Inflammatory macrophage treated with lipopolysaccharide for 1 hour (primary cell): ENCODE measurements around the gene RNF187.

Experiments
- DNase-seq, 2 donors: peaks; one replicate each; pipeline ENCODE4 v3.0.0-alpha.2; 2020 to 2022

Gene RNF187

GRCh38 chr1:228511546-228512445 is 24.6 kb downstream of the RNF187 start:
- no peak for DNase-seq

GRCh38 chr1:228512781-228513198 is 25.6 kb downstream of the RNF187 start:
- no peak for DNase-seq

GRCh38 chr1:228513236-228513900 is 26.2 kb downstream of the RNF187 start:
- no peak for DNase-seq

GRCh38 chr1:228514421-228514820 is 27.2 kb downstream of the RNF187 start:
- DNase-seq, result no peak

GRCh38 chr1:228515200-228515834 is 28.1 kb downstream of the RNF187 start:
- DNase-seq, result peak; percentile 21 to 63

- DNase-seq, result no peak
These were observed 30.5 kb downstream of the RNF187 start for GRCh38 chr1:228517655-228518054.

- peak in 1 of 2 donors; percentile 6 for DNase-seq
These were observed 40.4 kb downstream of the RNF187 start for GRCh38 chr1:228527596-228527995.

- no peak for DNase-seq
These were observed 41.4 kb downstream of the RNF187 start for GRCh38 chr1:228528612-228529011.

GRCh38 chr1:228530086-228530758 is 43.0 kb downstream of the RNF187 start:
- DNase-seq, result no peak

GRCh38 chr1:228530951-228531731 is 44.0 kb downstream of the RNF187 start:
- no peak for DNase-seq

- DNase-seq, result no peak
These were observed 51.6 kb downstream of the RNF187 start for GRCh38 chr1:228538831-228539230.

- DNase-seq, result no peak
These were observed 53.2 kb downstream of the RNF187 start for GRCh38 chr1:228540161-228540917.

GRCh38 chr1:228541725-228542124 is 54.5 kb downstream of the RNF187 start:
- no peak for DNase-seq

- no peak for DNase-seq
These were observed 55.2 kb downstream of the RNF187 start for GRCh38 chr1:228542376-228542775.

- no peak for DNase-seq
These were observed 55.8 kb downstream of the RNF187 start for GRCh38 chr1:228542981-228543380.

- DNase-seq, result no peak
These were observed 56.2 kb downstream of the RNF187 start for GRCh38 chr1:228543396-228543795.

- no peak for DNase-seq
These were observed 57.1 kb downstream of the RNF187 start for GRCh38 chr1:228544021-228544850.

- DNase-seq, result no peak
These were observed 57.9 kb downstream of the RNF187 start for GRCh38 chr1:228544921-228545591.
